HG03066 (cell line): ENCODE data around the gene AGTRAP.

Source experiments
- ATAC-seq: cut with Tn5 transposase; IDR thresholded peaks from one replicate; pipeline ENCODE4 v1.9.1; 2021; ENCODE audit warnings: low read depth; ENCODE audit not compliant: unreplicated experiment

AGTRAP gene

GRCh38 chr1:11757047-11757446, 21.1 kb downstream of the AGTRAP start:
- no peak for ATAC-seq

- ATAC-seq = no peak
These were observed 23.9 kb downstream of the AGTRAP start for GRCh38 chr1:11759791-11760190.

DNA sequence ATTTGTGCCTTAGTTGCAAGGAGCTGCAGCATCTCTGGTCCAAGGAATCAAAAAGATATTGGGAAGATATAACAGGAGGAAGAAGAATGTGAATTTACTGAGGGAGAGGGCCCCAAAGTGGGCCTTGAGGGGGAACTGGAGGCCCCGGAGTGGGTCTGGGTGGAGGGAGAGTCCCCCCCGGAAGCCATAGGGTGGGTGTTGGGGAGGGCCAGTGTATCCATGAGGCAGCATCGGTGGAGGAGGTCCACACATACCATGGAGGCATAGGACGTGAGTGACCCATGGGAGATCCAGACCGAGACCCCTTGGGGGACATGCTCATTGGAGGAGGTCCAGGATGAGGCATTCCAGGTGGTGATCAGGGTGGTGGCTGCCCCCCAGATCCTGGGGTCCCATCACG, 25.3 kb downstream of the AGTRAP start:
- no peak for ATAC-seq

- ATAC-seq = no peak
These were observed 26.1 kb downstream of the AGTRAP start, which contains the start of gene C1orf167 for GRCh38 chr1:11761988-11762406. TSS of gene C1orf167 (plus strand) at chr1:11762193. CDS start at chr1:11764401, 2,208 bp downstream.

DNA sequence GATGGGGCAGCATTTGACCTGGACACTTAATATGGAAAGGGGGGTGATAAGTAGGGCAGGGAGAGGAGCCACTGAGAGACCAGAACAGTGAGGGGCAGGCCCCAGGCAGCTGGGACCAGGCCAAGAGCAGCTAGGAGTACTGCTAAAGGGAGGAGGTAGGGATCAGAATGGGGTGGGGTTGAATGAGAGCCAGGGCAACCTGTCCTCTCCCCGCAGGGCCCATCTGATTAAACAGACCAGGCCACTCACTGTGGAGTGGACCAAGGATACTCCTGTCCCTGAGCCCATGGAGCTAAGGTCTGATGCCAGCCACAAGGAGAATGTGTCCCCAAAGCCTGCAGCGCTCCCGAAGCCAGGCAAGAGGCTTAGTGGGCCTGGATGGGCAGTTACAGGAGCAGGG, 28.2 kb downstream of the AGTRAP start:
- ATAC-seq = no peak

GRCh38 chr1:11764519-11764918, 28.6 kb downstream of the AGTRAP start:
- ATAC-seq = no peak

- no peak for ATAC-seq
These were observed 29.9 kb downstream of the AGTRAP start for GRCh38 chr1:11765661-11766428.

DNA sequence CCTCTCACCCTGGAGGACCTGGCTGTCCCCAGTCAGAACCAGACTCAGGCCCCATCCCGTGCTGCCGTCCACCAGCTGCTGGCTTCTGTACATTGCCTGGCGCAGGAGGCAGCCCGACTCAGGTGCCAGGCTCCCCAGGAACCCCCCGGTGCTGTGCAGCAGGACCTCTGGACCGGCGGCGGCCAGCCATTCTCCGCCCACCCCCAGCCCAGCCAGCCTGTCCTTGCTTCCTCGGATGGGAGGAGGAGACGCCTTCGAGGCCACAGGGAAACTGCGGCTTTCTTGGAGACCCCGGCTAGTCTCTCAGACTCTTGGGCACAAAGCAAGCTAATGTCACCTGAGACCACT, 30.5 kb downstream of the AGTRAP start:
- no peak for ATAC-seq

- ATAC-seq = no peak
These were observed 32.2 kb downstream of the AGTRAP start for GRCh38 chr1:11767922-11768704.

- no peak for ATAC-seq
These were observed 32.9 kb downstream of the AGTRAP start for GRCh38 chr1:11768821-11769220.

DNA sequence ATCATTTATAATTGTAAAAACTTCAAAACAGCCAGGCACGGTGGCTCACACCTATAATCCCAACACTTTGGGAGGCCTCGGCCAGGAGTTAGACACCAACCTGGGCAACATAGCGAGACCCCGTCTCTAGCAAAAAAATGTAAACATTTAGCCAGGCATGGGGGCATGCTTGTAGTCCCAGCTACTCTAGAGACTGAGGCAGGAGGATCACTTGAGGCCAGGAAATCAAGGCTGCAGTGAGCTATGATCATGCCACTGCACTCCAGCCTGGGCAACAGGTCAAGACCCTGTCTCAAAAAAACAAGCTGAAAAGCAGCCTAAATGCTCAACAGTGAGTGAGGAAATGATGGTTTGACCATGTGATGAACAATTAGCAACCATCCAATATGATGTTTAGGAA, 33.3 kb downstream of the AGTRAP start:
- no peak for ATAC-seq

- no peak for ATAC-seq
These were observed 34.1 kb downstream of the AGTRAP start for GRCh38 chr1:11770011-11770410.

- ATAC-seq = no peak
These were observed 35.6 kb downstream of the AGTRAP start for GRCh38 chr1:11771481-11772043.

GRCh38 chr1:11772458-11772857, 36.5 kb downstream of the AGTRAP start:
- no peak for ATAC-seq

- no peak for ATAC-seq
These were observed 38.8 kb downstream of the AGTRAP start for GRCh38 chr1:11774753-11775152.

DNA sequence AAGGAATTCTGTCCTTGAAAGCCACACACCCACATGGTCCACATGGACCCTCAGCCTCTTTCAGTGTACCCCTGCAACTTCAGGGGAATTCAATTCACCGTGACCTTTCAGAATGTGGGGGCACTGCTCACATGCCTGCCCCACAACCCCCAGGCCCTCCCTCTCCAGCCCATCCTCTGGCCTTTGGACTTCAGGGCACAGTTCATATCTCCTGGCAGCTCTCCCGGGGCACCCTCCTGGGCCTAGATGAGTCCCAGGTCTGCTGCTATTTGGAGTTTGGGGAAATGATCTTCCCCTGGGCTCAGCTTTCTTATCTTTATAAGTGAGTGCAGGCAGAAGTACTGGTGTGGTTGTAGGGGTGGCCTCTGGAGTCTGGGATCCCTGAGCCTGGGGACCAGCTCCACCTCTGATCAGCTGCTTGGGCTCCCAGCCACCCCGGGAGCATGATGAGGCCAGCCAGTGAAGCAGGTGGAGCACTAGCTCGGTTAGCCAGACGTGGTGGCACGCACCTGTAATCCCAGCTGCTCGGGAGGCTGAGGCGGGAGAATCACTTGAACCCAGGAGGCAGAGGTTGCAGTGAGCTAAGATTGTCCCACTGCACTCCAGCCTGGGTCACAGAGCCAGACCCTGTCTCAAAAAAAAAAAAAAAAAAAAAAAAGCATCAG, 41.9 kb downstream of the AGTRAP start:
- ATAC-seq = no peak

DNA sequence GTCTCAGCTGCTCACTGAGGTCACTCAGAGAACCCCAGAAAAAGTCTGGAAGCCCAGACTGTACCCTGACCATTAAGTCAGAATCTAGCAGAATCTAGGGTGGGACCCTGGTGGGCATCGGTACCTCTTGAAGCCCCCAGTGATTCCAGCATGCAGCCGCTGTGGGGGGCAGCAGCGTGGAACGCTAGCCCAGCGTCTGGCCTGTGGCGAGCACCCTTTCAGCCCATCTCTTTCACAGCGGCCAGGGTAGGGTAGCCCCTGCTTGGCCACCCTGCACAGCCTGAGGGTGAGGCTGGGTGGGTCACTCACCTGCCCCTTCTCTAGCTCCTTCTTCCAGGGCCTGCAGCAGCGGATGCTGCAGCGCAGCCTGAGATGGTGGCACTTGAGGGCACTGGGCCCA, 42.4 kb downstream of the AGTRAP start:
- ATAC-seq = no peak

DNA sequence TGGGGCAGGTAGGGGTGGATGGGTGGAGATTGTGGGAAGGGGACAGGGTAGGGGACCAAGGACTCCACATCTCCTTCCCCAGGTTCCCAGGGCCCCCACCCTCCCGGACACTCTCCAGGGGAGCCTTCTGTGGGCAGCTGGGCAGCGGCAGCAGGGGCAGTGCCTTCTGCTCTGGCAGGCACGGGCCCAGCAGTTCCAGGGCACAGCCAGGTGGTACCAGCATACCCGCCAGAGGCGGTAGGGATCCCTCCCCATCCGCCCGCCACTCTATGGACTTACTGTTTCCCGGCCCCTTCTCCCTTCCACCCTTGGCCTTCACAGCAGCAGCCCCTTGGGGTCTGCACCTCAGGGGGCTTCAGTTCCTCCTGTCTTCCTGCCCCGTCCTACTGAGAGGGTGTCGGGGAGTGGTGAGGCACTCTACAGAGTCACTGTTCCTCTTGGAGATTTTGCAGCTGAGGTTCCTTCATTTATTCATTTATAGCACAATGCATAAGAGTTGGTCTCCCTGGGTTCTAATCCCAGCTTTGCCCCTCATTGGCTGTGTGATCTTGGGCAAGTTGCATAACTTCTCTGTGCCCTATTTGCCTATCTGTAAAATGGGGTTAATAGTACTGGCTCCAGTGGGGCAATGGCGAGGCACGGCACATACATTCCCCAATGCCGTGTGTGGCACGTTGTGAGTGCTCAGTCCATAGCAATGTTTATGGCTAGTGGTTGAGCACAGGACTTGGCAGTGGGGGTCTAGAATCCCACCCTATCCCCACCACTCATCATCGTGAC, 43.1 kb downstream of the AGTRAP start:
- no peak for ATAC-seq

DNA sequence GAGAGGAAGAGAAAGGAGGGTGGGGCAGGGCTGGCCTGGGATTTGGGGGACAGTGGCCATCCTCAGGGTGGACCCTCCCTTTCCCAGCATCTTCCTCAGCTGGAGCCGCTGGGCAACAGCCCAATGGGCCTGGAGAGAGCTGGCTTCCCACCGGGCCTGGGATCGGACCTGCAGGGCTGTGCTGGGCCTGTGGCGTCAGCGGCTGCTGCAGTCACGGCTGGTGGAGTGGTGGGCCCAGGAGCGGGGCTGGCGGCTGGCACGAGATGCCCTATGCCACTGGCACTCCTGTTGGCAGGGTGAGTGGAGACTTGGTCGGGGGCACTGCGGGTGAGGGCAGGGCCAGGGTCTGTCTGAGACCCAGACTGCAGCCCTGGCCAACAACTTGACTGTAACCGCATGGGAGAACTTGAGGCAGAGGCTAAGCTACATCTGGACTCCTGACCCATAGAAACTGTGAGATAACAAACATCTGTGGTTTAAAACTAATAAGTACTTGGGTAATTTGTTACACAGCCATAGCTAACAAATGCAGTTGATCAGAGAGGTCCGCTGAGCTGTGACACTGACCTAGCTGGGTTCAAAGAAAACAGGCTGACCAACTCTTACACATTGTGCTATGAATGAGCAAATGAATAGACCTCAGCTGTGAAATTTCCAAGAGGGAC, 43.9 kb downstream of the AGTRAP start:
- ATAC-seq = no peak
